Measurements from ENCODE around the gene EPB41L4A.
"Not testable (repeated sequence)": the region's sequence is repeated elsewhere in the genome, so short reads cannot be mapped to it uniquely, and the experiment has no call there.

EPB41L4A gene

GRCh38 chr5:112434641-112435040 is 15.6 kb upstream of the EPB41L4A start:
- TF ChIP-seq CTCF (IDR thresholded peaks at IDR 0.05; ENCODE audit: extremely low read depth, missing control alignments): no peak
- DNase-seq (ENCODE audit: low spot score): no peak

- not testable (repeated sequence) for DNase-seq (ENCODE audit: low spot score)
Observed at GRCh38 chr5:112426202-112426601, 7.1 kb upstream of the EPB41L4A start.

- DNase-seq (ENCODE audit: low spot score): peak; percentile 86
- peak; percentile 69 for TF ChIP-seq CTCF (IDR thresholded peaks at IDR 0.05; ENCODE audit: extremely low read depth, missing control alignments)
Observed at GRCh38 chr5:112419986-112420864, 1.1 kb upstream of the EPB41L4A start.

- no peak for DNase-seq (ENCODE audit: low spot score)
- TF ChIP-seq CTCF (IDR thresholded peaks at IDR 0.05; ENCODE audit: extremely low read depth, missing control alignments): no peak
Observed at GRCh38 chr5:112418659-112419163, 366 bp downstream of the EPB41L4A start.

GRCh38 chr5:112417931-112418658 is 982 bp downstream of the EPB41L4A start:
- no peak for TF ChIP-seq CTCF (IDR thresholded peaks at IDR 0.05; ENCODE audit: extremely low read depth, missing control alignments)
- DNase-seq (ENCODE audit: low spot score): peak; percentile 60

GRCh38 chr5:112415552-112415951 is 3.5 kb downstream of the EPB41L4A start:
- no peak for DNase-seq (ENCODE audit: low spot score)
- TF ChIP-seq CTCF (IDR thresholded peaks at IDR 0.05; ENCODE audit: extremely low read depth, missing control alignments): no peak

- DNase-seq (ENCODE audit: low spot score): no peak
- no peak for TF ChIP-seq CTCF (IDR thresholded peaks at IDR 0.05; ENCODE audit: extremely low read depth, missing control alignments)
Observed at GRCh38 chr5:112413611-112414010, 5.5 kb downstream of the EPB41L4A start.

Measured in GM20000 (cell line).